SK-N-SH (cell line): ENCODE results near the gene STK26. TPM values are rescaled to one million over a fixed set of nuclear protein-coding genes. Genes with fewer than 3 reads are reported as not detected.
"Not testable (repeated sequence)": the region's sequence is repeated elsewhere in the genome, so short reads cannot be mapped to it uniquely, and the experiment has no call there.

Experiments used
- CTCF ChIA-PET: fragments of 300-600, 350-600 bp; formaldehyde crosslinking; extraction: SDS; loops from one replicate; lab custom pipeline; 2021; lab: Yijun Ruan, JAX
- POLR2A ChIA-PET: fragments of 350-600 bp; sonication (Branson Sonifier 250); formaldehyde crosslinking; extraction: SDS; loops from one replicate; lab custom pipeline; 2020; ENCODE audit warnings: antibody characterized with exemption, inconsistent platforms; lab: Yijun Ruan, JAX
- DNase-seq: peaks from one replicate; pipeline ENCODE4 v3.0.0; 2012
- H2AFZ ChIP-seq: fragments of 200-600 bp; sonication (generic); 2 replicates; pipeline ENCODE4 v1.8.1; 2016; ENCODE audit warnings: antibody characterized with exemption, mild to moderate bottlenecking, low read depth
- H3F3A ChIP-seq: fragments of 200-600 bp; sonication (generic); replicated peaks from 2 replicates; pipeline ENCODE3; 2016; ENCODE audit warnings: antibody characterized with exemption, mild to moderate bottlenecking; ENCODE audit not compliant: insufficient read depth
- H3K27ac ChIP-seq, 2 experiments: fragments of 200-500 bp in 1 of 2; fragments of 200-600 bp in 1 of 2; sonication (Bioruptor generic) in 1 of 2; sonication (generic), shearing (Covaris generic) in 1 of 2; 2 replicates each; pipeline versions ENCODE4 v1.5.1 to v1.6.1; 2014 to 2016; ENCODE audit warnings: low read depth in 2 of 2, inconsistent platforms in 1 of 2, low read length in 1 of 2, mild to moderate bottlenecking in 1 of 2, mixed read lengths in 1 of 2
- H3K27me3 ChIP-seq: fragments of 200-600 bp; sonication (generic), shearing (Covaris generic); 2 replicates; pipeline ENCODE4 v1.6.1; 2016; ENCODE audit warnings: mixed run types; ENCODE audit not compliant: insufficient read depth
- H3K36me3 ChIP-seq, 2 experiments: fragments of 200-500 bp in 1 of 2; fragments of 200-600 bp in 1 of 2; sonication (Bioruptor generic) in 1 of 2; sonication (generic) in 1 of 2; replicated peaks in 1 of 2; 2 replicates each; pipeline versions ENCODE3 to v1.5.1; 2014 to 2016; ENCODE audit warnings: low read length in 1 of 2, mild to moderate bottlenecking in 1 of 2; ENCODE audit not compliant: insufficient read depth in 2 of 2, control insufficient read depth in 1 of 2
- H3K4me1 ChIP-seq, 2 experiments: fragments of 200-500 bp in 1 of 2; fragments of 200-600 bp in 1 of 2; sonication (Bioruptor generic) in 1 of 2; sonication (generic), shearing (Covaris generic) in 1 of 2; 2 replicates each; pipeline versions ENCODE4 v1.5.1 to v1.6.1; 2014 to 2016; ENCODE audit warnings: low read depth in 1 of 2, low read length in 1 of 2, mixed run types in 1 of 2; ENCODE audit not compliant: insufficient read depth in 2 of 2, control insufficient read depth in 1 of 2
- H3K4me2 ChIP-seq: fragments of 200-600 bp; sonication (generic), shearing (Covaris generic); 2 replicates; pipeline ENCODE4 v1.6.1; 2017; ENCODE audit warnings: mixed run types
- H3K4me3 ChIP-seq, 2 experiments: fragments of 200-500 bp in 1 of 2; fragments of 200-600 bp in 1 of 2; sonication (Bioruptor generic) in 1 of 2; sonication (generic), shearing (Covaris generic) in 1 of 2; 2 replicates each; pipeline versions ENCODE4 v1.5.1 to v1.8.1; 2014 to 2016; ENCODE audit warnings: low read depth in 2 of 2, inconsistent platforms in 1 of 2, low read length in 1 of 2, mild to moderate bottlenecking in 1 of 2, mixed read lengths in 1 of 2, moderate library complexity in 1 of 2
- H3K79me2 ChIP-seq: fragments of 200-600 bp; sonication (generic); 2 replicates; pipeline ENCODE4 v1.8.1; 2017; ENCODE audit warnings: mild to moderate bottlenecking; ENCODE audit not compliant: insufficient read depth
- H3K9ac ChIP-seq: fragments of 200-600 bp; sonication (generic); 2 replicates; pipeline ENCODE4 v1.6.1; 2017; ENCODE audit warnings: mixed run types
- H3K9me2 ChIP-seq: fragments of 200-600 bp; sonication (generic); 2 replicates; pipeline ENCODE4 v1.6.1; 2017; ENCODE audit warnings: mixed run types
- H3K9me3 ChIP-seq: fragments of 200-600 bp; sonication (generic); 2 replicates; pipeline ENCODE4 v1.6.1; 2017; ENCODE audit warnings: mixed run types, mild to moderate bottlenecking, moderate library complexity
- H4K20me1 ChIP-seq: fragments of 200-600 bp; sonication (generic); 2 replicates; pipeline ENCODE4 v1.6.1; 2017; ENCODE audit warnings: mild to moderate bottlenecking, mixed run types; ENCODE audit not compliant: insufficient read depth
- FOSL2 ChIP-seq: IDR thresholded peaks from 2 replicates; pipeline ENCODE4 v1.4.0; 2012; ENCODE audit warnings: low read depth, mild to moderate bottlenecking, moderate library complexity, borderline replicate concordance
- POLR2AphosphoS5 ChIP-seq: IDR thresholded peaks from 2 replicates; pipeline ENCODE4 v1.6.1; 2012; ENCODE audit warnings: low read depth, low read length
- RCOR1 ChIP-seq: fragments of 150-350 bp; IDR thresholded peaks from 2 replicates; pipeline ENCODE4 v1.6.1; 2017; ENCODE audit warnings: antibody characterized with exemption, low read length
- TAF1 ChIP-seq: IDR thresholded peaks from 2 replicates; pipeline ENCODE4 v1.6.1; 2012; ENCODE audit warnings: low read depth, mild to moderate bottlenecking, low read length, moderate library complexity, borderline replicate concordance
- TEAD4 ChIP-seq: IDR thresholded peaks from 2 replicates; pipeline ENCODE4 v1.4.0; 2012; ENCODE audit warnings: mild to moderate bottlenecking, borderline replicate concordance; ENCODE audit not compliant: insufficient read depth
- WGBS: methylation state at CpG from one replicate; pipeline ENCODE4 v1.1.6; 2017; ENCODE audit warnings: low lambda C conversion rate; 5-methylcytosine and 5-hydroxymethylcytosine counted together
- polyA plus RNA-seq, 3 experiments: library from polyadenylated mRNA; depleted of rRNA; stranded (reverse); fragments of >200 nt; gene quantifications; 2 replicates each; pipeline ENCODE4 v1.2.3, GENCODE V29; 2012
- TF ChIP-seq, protein P1 (sequence below): IDR thresholded peaks from 2 replicates; pipeline ENCODE4 v1.4.0; 2012; ENCODE audit warnings: low read depth, borderline replicate concordance
- TF ChIP-seq, protein P2 (sequence below): IDR thresholded peaks from 2 replicates; pipeline ENCODE4; 2012
- TF ChIP-seq, protein P3 (sequence below): IDR thresholded peaks from 2 replicates; pipeline ENCODE4 v1.6.1; 2012; ENCODE audit warnings: mild to moderate bottlenecking, low read depth, low read length, moderate library complexity

Gene STK26
- polyA plus RNA-seq, 1 of the 3 experiments (the other 2 are of a cell fraction) = 3.5 TPM

- Histone ChIP-seq H3K9ac (no peak overlapping the region), H3F3A (no peaks in the 10 kb centered on the region), H3K9me3 (no peaks in the 10 kb centered on the region), H3K4me3 (no peak overlapping the region), H3K4me2 (no peak overlapping the region), H3K27ac (no peak overlapping the region), H2AFZ (no peak overlapping the region), H3K27me3 (no peaks in the 10 kb centered on the region), H3K36me3 (no peaks in the 10 kb centered on the region), H3K79me2 (no peaks in the 10 kb centered on the region), H3K9me2 (no peaks in the 10 kb centered on the region), H4K20me1 (no peaks in the 10 kb centered on the region), H3K4me1 (no peaks in the 10 kb centered on the region)
- ChIA-PET POLR2A (no interaction called here), CTCF (no interaction called here)
- TF ChIP-seq RCOR1 (no peak), TAF1 (no peak), POLR2AphosphoS5 (no peak), TEAD4 (no peak), FOSL2 (no peak)
- TF ChIP-seq, protein P1, sequence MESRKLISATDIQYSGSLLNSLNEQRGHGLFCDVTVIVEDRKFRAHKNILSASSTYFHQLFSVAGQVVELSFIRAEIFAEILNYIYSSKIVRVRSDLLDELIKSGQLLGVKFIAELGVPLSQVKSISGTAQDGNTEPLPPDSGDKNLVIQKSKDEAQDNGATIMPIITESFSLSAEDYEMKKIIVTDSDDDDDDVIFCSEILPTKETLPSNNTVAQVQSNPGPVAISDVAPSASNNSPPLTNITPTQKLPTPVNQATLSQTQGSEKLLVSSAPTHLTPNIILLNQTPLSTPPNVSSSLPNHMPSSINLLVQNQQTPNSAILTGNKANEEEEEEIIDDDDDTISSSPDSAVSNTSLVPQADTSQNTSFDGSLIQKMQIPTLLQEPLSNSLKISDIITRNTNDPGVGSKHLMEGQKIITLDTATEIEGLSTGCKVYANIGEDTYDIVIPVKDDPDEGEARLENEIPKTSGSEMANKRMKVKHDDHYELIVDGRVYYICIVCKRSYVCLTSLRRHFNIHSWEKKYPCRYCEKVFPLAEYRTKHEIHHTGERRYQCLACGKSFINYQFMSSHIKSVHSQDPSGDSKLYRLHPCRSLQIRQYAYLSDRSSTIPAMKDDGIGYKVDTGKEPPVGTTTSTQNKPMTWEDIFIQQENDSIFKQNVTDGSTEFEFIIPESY = no peak
- TF ChIP-seq, protein P2, sequence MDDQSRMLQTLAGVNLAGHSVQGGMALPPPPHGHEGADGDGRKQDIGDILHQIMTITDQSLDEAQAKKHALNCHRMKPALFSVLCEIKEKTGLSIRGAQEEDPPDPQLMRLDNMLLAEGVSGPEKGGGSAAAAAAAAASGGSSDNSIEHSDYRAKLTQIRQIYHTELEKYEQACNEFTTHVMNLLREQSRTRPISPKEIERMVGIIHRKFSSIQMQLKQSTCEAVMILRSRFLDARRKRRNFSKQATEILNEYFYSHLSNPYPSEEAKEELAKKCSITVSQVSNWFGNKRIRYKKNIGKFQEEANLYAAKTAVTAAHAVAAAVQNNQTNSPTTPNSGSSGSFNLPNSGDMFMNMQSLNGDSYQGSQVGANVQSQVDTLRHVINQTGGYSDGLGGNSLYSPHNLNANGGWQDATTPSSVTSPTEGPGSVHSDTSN = no peak
- TF ChIP-seq, protein P3, sequence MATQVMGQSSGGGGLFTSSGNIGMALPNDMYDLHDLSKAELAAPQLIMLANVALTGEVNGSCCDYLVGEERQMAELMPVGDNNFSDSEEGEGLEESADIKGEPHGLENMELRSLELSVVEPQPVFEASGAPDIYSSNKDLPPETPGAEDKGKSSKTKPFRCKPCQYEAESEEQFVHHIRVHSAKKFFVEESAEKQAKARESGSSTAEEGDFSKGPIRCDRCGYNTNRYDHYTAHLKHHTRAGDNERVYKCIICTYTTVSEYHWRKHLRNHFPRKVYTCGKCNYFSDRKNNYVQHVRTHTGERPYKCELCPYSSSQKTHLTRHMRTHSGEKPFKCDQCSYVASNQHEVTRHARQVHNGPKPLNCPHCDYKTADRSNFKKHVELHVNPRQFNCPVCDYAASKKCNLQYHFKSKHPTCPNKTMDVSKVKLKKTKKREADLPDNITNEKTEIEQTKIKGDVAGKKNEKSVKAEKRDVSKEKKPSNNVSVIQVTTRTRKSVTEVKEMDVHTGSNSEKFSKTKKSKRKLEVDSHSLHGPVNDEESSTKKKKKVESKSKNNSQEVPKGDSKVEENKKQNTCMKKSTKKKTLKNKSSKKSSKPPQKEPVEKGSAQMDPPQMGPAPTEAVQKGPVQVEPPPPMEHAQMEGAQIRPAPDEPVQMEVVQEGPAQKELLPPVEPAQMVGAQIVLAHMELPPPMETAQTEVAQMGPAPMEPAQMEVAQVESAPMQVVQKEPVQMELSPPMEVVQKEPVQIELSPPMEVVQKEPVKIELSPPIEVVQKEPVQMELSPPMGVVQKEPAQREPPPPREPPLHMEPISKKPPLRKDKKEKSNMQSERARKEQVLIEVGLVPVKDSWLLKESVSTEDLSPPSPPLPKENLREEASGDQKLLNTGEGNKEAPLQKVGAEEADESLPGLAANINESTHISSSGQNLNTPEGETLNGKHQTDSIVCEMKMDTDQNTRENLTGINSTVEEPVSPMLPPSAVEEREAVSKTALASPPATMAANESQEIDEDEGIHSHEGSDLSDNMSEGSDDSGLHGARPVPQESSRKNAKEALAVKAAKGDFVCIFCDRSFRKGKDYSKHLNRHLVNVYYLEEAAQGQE = no peak
- DNase-seq = no peak
- 31% methylated on average over 3 of the region's 3 CpGs for WGBS
Measured at GRCh38 chrX:132009350-132009749, 13.8 kb upstream of the STK26 start.

DNA sequence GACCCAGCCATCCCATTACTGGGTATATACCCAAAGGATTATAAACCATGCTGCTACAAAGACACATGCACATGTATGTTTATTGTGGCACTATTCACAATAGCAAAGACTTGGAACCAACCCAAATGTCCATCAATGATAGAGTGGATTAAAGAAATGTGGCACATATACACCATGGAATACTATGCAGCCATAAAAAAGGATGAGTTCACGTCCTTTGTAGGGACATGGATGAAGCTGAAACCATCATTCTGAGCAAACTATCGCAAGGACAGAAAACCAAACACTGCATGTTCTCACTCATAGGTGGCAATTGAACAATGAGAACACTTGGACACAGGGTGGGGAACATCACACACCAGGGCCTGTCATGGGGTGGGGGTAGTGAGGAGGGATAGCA lies 12.9 kb upstream of the STK26 start:
- WGBS = 11% methylated on average over 2 of the region's 2 CpGs
- H3K9me3 ChIP-seq, H3K4me1 ChIP-seq, H3K9me2 ChIP-seq, H3K27me3 ChIP-seq, H4K20me1 ChIP-seq, H3F3A ChIP-seq, H3K4me2 ChIP-seq, CTCF ChIA-PET, H2AFZ ChIP-seq, H3K36me3 ChIP-seq, H3K27ac ChIP-seq, H3K9ac ChIP-seq, POLR2A ChIA-PET, H3K4me3 ChIP-seq, DNase-seq, H3K79me2 ChIP-seq: not testable (repeated sequence)
